NCI-H524 (cell line): ENCODE results near the gene E2F2.

Experiments used
- DNase-seq, 2 experiments: peaks; one replicate each; lab custom pipeline; 2025; lab: John Stamatoyannopoulos, UW

Gene E2F2

DNA sequence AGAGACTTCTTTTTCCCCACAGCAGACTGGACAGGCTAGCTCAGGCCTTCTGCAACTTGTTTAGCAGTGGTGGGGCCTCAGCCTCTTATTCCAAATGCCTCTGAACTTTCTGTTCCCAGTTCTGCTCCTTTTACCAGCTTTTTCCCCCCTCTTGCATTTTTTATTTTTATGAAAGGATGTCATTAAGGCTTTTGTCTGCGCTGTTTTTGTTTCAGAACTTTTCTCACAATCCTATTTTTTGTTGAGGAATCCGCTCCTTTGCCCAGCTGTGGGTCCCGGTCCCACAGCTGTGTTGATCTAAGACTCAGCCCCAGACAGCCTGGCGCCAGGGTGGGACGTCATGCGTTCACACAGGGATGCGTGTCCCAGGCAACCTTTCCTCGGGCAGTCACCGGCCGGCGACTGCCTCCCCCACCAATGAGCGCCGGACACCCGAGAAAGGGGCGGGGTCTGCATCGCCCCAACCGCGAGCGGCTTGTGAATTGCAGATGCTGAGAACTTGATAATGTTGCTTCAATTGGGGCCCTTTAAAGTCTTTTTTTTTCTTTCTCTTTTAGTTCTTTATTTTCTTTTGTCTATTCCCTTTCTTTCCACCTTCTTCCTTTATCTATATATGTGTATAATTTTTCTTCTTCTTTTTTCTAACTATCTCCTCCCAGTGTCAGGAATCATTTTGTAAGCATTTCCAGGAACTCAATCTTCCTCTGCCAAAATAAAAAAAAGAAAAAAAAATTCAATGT is 31.3 kb upstream of the E2F2 start:
- peak; percentile 89 to 90 for DNase-seq

DNA sequence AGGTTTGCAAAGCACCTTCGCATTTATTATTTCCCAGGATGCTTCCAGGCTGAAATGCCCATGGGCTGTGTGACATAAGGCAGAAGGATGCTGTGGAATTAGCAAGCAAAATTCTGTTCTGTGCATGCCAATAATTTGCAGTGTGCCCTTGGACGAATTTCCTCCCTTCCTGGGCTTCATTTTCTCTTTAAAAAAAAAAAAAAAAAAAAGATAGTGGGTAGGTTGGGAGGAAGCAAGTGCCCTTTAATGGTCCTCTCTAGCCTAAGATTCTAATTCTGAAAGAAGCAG is 30.7 kb upstream of the E2F2 start:
- no peak for DNase-seq

DNA sequence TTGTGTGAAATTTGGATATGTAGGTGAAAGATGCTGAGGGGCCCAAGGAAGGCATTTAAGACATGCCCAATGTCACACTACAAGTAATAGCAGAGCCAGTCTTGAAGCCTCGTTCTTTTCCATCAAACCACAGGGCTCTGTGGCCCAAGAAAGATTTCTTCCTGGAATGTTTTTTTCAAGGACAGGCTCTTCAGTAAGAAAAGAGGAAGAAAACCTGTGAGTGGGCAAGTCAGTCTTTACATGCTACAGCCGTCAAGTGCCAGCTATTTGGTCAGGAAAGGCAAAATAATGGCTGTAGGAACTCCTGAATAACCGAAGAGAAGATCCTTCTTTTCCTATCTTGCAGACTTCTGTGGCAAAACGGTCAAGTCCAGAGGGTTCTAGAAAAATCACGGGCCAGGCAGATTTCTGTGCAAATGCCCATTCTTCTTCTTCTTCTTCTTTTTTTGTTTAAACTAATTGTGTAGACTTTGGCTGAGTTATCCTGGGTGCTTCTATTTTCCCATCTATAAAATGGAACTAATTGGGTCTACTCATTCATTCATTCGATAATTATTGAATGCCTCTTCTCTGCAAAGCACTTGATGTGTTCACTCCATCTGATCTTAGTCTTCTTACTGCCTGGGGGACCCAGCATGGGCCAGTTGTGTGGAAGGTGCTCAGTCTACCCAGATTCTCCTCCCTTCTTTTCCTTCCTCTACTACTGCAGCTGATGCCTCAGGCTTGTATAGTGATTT is 30.2 kb upstream of the E2F2 start:
- DNase-seq: no peak

DNA sequence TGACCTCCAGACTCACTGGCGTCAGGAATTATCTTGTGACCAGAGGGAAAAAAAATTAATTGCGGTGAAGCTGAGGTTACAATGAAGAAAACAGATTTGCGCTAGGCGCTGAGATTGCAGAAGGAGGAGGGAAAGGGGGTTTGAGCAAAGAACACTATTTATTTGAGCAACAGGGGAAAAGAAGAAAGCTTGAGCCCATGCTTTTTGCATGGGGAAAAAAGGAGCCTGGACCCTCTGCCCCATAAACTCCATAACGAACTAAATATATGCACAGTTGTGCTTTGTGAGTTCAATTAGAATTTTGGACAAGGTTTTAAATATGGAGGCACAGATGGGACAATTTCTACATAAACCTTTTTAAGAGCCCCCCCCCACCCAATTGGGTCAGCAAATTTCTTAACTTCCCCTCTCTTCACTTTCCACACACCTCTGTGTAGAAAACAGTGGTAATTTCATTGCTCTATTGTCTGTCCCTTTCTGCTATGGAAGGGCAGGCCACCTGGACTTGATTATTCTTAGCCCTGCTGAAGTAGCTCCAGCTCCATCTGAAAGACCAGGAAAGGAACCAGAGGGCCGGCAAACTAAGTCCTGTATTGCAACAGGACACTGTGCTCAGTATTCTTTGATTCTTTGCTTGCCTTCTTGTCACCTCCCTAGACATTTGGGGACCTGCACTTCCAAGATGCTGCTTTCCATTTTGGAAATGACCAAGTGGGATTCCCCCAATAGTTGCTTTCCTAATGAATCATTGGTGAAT is 29.1 kb upstream of the E2F2 start:
- peak in 1 of 2 experiments; percentile 24 for DNase-seq

DNA sequence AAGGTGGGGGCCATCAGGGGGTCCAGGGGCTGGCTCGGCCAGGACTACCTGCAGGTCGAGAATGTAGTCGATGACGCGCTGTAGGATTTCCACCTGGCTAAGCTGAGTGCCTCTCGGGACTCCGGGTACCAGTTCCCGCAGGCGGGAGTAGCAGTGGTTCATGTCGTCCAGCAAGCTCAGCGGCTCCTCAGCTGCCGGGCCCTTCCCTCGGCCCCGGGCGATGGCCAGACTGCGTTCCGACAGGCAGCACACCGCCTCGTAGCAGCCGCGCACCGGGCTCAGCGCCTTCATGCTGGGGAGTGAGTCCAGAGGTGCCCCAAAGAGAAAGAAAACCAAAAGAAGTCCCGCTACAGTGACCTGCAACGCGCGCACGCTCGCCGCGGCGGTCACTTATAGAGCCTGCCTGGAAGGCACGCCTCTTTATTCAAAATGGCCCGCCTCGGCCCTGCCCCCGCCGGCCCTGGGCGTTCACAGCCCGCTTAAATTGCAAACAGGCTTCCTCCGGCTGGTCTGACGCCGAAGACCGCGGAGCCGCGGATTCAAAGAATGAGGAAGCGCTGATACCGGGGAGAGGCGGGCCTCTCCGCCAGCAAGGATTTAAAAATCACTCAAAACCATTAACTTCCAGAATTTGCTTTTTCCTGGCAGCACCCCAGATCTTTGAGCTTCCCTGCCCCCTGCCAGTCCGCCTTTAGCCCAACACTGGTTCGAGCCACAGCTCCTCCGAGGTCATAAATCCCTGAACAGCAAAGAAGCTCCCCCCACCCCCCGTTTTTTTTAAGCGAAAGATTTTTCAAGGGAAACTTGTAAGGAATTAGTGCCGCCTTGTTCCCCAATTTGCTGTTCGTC is 28.3 kb upstream of the E2F2 start, which contains the start of gene ID3:
Gene ID3 (minus strand): TSS at position 366 of the 849 bp plus-strand sequence. CDS start 75 bp downstream, at position 291.
- DNase-seq: peak; percentile 78 to 90

DNA sequence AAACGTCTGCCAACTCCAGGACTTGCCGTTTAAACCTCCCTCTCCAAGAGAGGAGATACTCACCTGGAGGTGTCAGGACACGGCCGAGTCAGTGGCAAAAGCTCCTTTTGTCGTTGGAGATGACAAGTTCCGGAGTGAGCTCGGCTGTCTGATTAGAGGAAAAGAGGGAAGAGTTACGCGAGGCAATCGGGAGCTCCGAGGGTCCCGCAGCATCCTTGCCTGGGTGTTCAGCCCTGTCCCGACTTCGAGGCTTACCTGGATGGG is 27.8 kb upstream of the E2F2 start:
- no peak for DNase-seq

DNA sequence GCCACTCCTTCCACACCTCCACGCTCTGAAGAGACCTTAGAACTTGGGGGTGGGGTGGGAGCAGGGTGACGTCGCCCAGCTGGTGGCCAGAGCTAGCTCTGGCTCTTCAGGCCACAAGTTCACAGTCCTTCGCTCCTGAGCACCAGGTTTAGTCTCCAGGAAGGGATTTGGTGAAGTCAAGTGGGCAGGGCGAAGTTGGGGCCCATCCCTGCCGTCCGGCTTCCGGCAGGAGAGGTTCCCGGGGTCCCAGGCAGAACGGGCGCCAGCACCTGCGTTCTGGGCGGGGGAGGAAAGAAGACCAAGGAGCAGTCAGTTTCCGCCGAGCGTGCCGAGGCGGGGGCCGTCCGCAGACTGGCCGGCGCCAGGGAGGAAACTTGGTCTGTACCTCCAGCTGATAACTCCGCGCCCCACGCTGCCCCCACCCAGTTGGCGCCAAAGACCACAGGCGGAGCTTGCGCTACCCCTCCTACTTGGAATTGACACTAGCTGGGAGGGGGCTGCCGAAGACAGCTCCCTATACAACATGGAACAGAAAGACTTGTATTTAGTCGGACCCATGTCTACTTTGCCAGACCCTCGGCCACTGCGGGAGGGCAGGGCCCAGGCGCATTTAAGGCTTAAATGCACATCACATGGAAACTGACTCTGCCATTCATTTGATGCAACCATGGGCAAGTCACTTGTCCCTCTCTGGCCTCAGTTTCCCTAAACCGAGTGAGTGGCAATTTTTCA is 27.3 kb upstream of the E2F2 start:
- DNase-seq: peak; percentile 45 to 52

DNA sequence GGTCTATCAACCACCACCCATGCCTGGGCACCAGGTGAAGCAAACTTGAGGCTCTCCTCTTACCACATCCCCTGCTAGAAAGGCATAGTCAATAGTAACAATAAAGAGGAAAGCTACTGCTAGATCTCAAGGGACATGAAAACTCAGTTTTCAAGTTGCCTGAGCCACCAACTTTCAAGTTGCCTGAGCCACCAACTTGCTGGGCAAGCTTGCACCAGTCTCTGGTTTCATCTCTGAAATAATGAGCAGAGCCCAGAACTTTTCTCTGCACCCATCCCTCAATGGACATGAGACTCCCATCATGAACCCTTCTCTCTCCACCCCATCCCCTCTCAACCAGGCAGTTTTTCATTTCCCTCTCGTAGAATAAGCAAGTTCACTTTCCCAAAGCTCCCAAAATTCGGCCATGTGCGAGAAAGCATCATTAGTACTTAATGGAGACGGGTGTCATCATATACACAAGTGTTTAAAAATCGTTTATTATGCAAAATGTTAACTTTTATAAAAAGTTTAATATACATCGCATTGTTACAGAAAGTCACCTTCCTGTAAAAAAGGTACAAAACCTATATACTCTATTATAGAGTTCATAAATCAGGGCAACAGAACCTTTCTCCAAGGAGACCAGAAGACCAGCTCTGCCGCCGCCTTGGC is 26.6 kb upstream of the E2F2 start:
- DNase-seq: no peak

DNA sequence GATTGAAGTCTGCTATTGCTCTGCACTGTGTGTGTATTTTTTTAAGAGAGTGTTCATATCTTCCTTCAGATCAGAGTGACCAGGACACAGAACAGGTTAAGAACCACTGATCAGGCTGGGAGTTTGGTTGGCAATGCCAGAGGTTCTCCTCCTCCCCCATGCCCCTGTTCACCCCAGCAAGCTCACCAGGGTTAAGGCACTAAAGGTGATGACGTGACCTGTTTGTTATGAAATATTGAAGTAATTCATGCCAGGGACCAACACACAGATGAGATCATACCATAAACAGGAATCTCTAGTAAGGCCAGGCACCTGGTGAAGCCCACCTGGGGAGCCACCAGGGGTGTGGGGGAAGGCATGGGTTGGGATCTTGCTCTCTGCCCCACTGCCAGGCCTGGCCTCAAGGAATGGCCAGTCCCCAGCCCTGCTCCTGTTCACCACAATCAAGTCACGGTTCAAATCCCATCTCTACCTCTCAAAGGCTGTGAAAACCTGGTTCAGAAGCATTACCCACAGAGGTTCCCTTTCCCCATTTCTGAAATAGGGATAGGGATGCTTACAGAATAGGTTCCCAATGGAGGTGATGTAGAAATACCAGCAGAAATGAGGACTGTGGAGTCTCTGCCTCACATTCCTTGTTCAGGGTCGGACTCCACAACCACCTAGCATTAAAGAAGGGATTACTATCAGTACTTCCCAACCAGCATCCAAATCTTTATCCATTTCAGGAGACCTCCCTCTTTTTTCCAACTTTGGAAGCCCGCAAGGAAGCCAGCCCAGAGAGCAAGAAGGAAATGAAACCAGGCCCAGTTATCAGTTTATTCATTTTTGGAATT is 25.8 kb upstream of the E2F2 start:
- DNase-seq: no peak

DNA sequence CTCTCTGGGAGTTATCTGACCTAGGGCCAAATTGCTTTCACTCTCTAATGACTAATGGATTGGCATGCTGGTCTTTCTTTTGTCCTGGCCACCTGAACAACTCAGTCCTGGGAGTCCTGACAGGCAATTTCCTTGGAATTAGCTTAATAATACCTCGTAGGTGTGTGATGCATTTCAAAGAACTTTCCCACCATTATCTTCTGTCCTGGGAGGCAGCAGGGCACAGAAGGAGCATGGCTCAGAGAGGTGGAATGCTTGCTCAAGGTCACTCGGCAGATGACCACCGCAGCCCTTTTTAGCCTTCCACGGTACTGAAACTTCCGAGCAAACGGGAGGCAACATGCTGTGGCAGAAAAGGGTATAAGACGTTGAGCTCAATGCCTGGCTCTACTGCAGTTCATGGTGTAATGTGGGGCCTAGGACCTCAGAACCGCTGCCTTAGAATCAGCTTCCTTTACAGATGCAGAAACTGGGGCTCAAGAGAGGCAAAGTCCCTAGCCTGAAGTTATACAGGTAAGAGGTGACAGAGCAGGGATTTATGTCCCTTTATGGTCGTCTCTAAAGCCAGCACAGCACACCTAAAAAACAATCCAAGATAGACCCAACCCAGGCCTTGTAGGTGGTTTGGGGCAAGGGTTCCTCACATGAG is 25.1 kb upstream of the E2F2 start:
- DNase-seq: no peak

DNA sequence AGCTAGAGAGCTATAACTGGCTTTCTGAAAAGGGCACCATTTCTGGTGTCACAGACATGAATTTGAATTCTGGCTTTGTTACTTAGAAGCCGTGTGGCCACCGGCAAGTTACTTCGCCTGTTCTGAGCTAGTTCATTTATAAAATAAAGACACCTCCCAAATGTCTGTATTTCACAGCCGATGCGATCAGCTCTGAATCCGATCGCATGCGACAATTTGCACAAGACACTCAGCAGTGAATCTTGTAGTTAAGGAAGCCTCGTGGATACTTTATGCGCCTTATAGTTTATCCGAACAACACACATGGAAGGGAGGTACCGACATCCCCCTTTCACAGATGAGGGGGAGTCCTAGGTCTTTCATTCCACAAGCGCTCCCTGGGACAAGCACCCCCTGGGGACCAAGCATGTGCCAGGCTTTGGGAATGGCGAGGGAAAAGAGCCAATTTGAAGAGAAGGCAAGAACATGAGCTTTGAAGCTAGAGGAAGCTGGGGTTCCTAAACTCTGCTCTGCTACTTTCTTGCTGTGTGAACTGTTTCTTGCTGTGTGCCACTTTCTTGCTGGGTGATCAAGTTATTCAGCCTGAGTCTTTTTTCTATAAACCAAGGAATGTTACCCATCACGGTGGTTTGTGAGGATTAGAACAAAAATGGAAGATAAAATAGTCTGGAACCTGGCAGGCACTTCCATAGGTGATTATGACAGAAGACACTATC is 24.4 kb upstream of the E2F2 start:
- peak; percentile 32 to 45 for DNase-seq

DNA sequence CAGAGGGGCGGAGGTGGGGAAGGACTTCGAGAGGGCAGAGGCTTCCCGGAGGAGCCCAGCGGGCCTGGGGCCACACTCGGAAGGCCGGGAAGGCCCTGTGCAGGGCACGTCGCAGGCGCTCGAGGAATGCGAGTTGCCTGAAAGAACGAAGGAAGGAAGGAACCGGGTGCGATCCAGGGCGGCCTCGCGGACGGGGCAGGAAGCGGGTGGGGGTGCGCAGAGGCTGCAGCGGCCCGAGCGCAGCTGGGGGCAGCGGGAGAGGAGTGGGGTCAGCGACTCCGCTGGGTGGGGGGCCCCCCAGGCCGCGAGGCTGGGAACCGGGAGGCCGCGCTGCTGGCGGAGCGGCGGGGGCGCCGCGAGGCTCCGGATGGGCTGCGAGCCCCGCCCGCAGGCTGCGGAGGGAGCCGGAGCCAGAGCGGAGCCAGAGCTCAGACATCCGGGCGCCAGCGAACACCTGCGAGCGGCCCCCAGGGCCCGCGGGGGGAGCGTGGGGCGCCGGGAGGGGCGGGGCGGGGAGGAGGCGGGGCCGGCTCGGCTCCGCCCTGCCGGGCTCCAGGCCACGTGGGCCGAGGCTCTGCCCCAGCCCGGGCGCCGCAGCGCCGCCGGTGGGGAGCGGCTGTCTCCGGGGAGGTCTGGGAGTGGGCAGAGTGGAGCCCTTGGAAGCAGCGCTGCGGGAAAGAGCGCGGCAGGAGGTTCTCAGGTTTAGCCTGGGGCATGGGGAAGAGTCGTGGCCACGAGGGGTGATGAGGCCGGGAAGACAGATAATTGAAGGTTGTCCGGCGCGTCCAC is 23.6 kb upstream of the E2F2 start:
- DNase-seq: peak; percentile 76 to 91

DNA sequence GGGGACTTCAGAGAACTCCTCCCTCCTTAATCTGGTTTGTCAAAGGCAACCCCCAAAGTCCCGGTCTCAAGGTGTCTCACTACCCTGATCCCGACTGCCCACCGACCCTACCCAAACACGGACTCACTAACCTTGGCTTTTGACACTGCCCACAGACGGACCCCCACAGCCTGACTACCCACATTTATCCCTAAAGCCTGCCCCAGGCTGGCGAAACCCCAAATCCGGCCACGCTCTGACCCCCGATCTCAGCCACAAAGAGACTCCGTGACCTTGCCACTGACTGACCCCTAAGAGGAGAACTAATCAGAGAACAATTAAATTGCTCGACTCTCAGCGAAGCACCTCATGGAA is 23.1 kb upstream of the E2F2 start:
- no peak for DNase-seq

DNA sequence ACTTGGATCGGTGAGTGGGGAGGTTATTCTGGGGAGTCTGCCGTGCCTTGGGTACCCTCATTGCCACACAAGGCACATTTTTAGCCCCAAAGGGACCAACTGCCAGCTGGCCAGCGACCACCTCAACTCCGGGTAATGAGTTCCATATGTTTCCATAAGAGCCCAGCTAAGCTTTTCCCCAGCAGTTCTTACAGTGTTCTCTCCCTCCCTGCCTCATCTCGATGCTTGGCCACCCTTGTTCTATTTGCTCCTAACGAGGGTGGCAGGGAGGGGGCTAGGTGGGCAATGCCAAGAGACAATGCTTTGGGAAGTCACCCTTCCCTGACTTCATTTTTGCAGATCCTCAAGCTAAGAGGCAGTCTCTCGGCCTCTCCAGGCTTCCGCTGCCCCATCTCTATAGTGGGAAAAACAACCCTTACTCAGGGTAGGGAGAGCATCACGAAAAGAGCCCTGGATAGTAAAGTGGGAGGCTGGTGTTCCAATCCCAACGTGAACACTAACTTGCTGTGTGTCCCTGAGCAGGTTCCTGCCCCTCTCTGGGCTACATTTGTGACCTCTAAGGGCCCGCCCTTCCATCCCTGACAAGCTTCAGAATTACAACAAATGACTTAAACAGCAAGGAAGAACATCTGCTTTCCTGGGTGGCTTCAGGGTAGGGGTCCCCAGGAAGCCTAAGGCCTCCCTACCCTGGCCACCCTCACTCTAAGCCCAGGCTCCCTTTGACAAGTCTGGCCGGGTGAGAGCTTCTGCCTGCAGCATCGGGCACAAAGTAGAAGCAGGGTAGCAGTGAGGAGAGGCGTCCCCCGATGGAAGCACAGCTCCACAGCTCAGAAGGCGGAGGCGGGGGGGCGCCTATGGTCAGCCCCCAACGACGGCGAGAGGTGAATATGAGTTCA is 22.4 kb upstream of the E2F2 start:
- peak; percentile 28 to 48 for DNase-seq

DNA sequence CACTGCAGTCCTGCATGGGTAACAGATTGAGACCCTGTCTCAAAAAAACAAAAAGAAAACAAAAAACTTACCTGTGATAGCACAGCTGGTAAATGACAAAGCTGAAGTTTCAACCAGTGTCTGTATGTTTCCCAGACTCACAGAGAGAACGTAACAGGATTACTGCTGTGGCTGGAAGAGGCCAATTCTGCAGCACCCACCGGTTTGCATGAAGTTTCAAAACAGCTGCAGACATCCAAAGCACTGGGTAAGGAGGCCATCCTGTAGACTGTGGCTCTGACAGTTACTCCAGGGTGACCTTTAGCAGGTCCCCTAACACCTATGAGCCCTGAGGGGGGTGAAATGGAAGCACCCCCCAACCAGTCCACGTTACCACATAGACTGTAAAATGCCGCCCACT is 20.8 kb upstream of the E2F2 start:
- peak in 1 of 2 experiments; percentile 46 for DNase-seq

DNA sequence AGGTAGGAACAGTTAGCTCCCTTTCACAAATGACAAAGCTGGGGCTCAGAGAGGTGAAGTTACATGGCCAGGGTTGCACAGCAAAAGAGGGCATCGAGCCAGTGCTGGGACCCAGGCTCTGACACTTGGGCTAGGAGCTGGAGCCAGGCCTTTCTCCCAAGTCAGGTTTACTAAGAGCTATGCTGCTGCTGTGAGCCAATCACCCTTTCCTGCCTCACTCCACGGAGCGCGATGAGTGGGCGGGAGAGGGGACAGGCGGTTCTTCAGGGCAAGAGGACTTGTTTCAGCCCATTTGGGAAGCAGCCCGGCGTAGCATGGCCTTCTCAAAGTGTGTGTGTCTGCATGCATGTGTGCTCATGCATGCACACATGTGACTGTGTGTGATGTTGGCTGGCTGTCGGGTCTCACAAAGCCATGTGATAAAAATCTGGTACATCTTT is 17.7 kb upstream of the E2F2 start:
- DNase-seq: no peak
